Smooth muscle cell (in vitro differentiated cells): Measurements from ENCODE around the gene COPB2. TPM values are rescaled to one million over a fixed set of nuclear protein-coding genes. Genes with fewer than 3 reads are reported as not detected.

Experiments
- DNase-seq: peaks from one replicate; lab custom pipeline; 2025; ENCODE audit not compliant: unreplicated experiment; lab: John Stamatoyannopoulos, UW
- H2AFZ ChIP-seq: fragments of 200-600 bp; sonication (generic); 2 replicates; pipeline ENCODE4 v1.6.0; 2016; ENCODE audit warnings: antibody characterized with exemption, low read depth, mild to moderate bottlenecking
- H3F3A ChIP-seq: fragments of 200-600 bp; sonication (generic); 2 replicates; pipeline ENCODE4 v1.6.0; 2017; ENCODE audit warnings: antibody characterized with exemption, low read depth
- H3K27ac ChIP-seq: fragments of 200-600 bp; sonication (generic); 2 replicates; pipeline ENCODE4 v1.5.1; 2016; ENCODE audit warnings: low read depth, mild to moderate bottlenecking
- H3K27me3 ChIP-seq: fragments of 200-600 bp; sonication (generic); 2 replicates; pipeline ENCODE4 v1.6.1; 2016; ENCODE audit warnings: low read depth, mild to moderate bottlenecking
- H3K36me3 ChIP-seq: fragments of 200-600 bp; sonication (generic); 2 replicates; pipeline ENCODE4 v1.5.1; 2016; ENCODE audit warnings: low read depth
- H3K4me1 ChIP-seq: fragments of 200-600 bp; sonication (generic); 2 replicates; pipeline ENCODE4 v1.5.1; 2016; ENCODE audit warnings: low read depth
- H3K4me2 ChIP-seq: fragments of 200-600 bp; sonication (generic); 2 replicates; pipeline ENCODE4 v1.6.0; 2016; ENCODE audit warnings: mild to moderate bottlenecking
- H3K4me3 ChIP-seq: fragments of 200-600 bp; sonication (generic); 2 replicates; pipeline ENCODE4 v1.5.1; 2016; ENCODE audit warnings: mild to moderate bottlenecking
- H3K79me2 ChIP-seq: fragments of 200-600 bp; sonication (generic); 2 replicates; pipeline ENCODE4 v1.6.0; 2016; ENCODE audit warnings: low read depth, mild to moderate bottlenecking
- H3K9ac ChIP-seq: fragments of 200-600 bp; sonication (generic); 2 replicates; pipeline ENCODE4 v1.6.0; 2016; ENCODE audit warnings: low read depth
- H3K9me3 ChIP-seq: fragments of 200-600 bp; sonication (generic); replicated peaks from 2 replicates; pipeline ENCODE4 v1.5.1; 2016; ENCODE audit warnings: low read depth
- H4K20me1 ChIP-seq: fragments of 200-600 bp; sonication (generic); 2 replicates; pipeline ENCODE4 v1.6.0; 2016; ENCODE audit warnings: low read depth
- CTCF ChIP-seq: fragments of 200-600 bp; sonication (generic); IDR thresholded peaks from 2 replicates; pipeline ENCODE4 v1.5.1; 2017; ENCODE audit warnings: borderline replicate concordance, mild to moderate bottlenecking, antibody characterized with exemption; ENCODE audit not compliant: insufficient read depth, poor library complexity, severe bottlenecking
- WGBS: methylation state at CpG from one replicate; pipeline ENCODE4 v1.1.7; 2016; ENCODE audit warnings: low lambda C conversion rate; 5-methylcytosine and 5-hydroxymethylcytosine counted together
- polyA plus RNA-seq: library from polyadenylated mRNA; unstranded; fragments of >200 nt; fragmentation: Nextera tagmentation; extraction: Ambion mirVana; gene quantifications from 2 replicates; pipeline ENCODE4 v1.2.1, GENCODE V29; 2016
- total RNA-seq: library from RNA; depleted of rRNA; stranded (reverse); fragments of >200 nt; gene quantifications from 2 replicates; pipeline ENCODE4 v1.2.3, GENCODE V29; 2014

Gene COPB2
- total RNA-seq (157 and 259 TPM in 2 replicates), polyA plus RNA-seq (173 and 194 TPM in 2 replicates)

- H3K79me2 ChIP-seq: peaks cover 62% of the 10 kb centered on the region
- WGBS: 1% methylated on average over 52 of the region's 52 CpGs
These were observed at the start of gene COPB2 for GRCh38 chr3:139389552-139390368. Gene COPB2, minus strand, starts transcription at chr3:139389647. Its CDS starts 97 bp downstream, at chr3:139389550.

GRCh38 chr3:139434764-139435307 is 45.4 kb upstream of the COPB2 start:
- H3K9ac ChIP-seq: no peak overlapping the region

More at GRCh38 chr3:139389552-139390368, at the start of gene COPB2:
- no peaks in the 10 kb centered on the region for H3K9me3 ChIP-seq
- H3K9ac ChIP-seq: peak within 1 kb of the TSS; percentile 100
- DNase-seq: peak; percentile 95
- no peak for TF ChIP-seq CTCF
- H3K4me3 ChIP-seq: peak within 1 kb of the TSS; percentile 97
- H3F3A ChIP-seq: no peaks in the 10 kb centered on the region
- H3K36me3 ChIP-seq: no peaks in the 10 kb centered on the region
- peaks cover 19% of the 10 kb centered on the region for H3K4me1 ChIP-seq
- H2AFZ ChIP-seq: peak within 1 kb of the TSS; percentile 73
- peak within 1 kb of the TSS; percentile 100 for H3K27ac ChIP-seq
- H4K20me1 ChIP-seq: peaks cover 35% of the 10 kb centered on the region
- H3K27me3 ChIP-seq: no peaks in the 10 kb centered on the region
- H3K4me2 ChIP-seq: peak within 1 kb of the TSS; percentile 97

GRCh38 chr3:139434228-139434627 is 44.8 kb upstream of the COPB2 start:
- no peak overlapping the region for H3K4me3 ChIP-seq
- H3K9ac ChIP-seq: no peak overlapping the region
- H3F3A ChIP-seq: no peaks in the 10 kb centered on the region
- H3K27me3 ChIP-seq: no peaks in the 10 kb centered on the region
- no peaks in the 10 kb centered on the region for H3K79me2 ChIP-seq
- no peak for DNase-seq
- no peak overlapping the region for H3K27ac ChIP-seq
- no peaks in the 10 kb centered on the region for H3K9me3 ChIP-seq
- no peak for TF ChIP-seq CTCF
- no peaks in the 10 kb centered on the region for H4K20me1 ChIP-seq
- no peak overlapping the region for H2AFZ ChIP-seq
- no peak overlapping the region for H3K4me2 ChIP-seq
- 100% methylated on average over 1 of the region's 1 CpG for WGBS
- H3K4me1 ChIP-seq: no peaks in the 10 kb centered on the region
- H3K36me3 ChIP-seq: no peaks in the 10 kb centered on the region

More at GRCh38 chr3:139434764-139435307, 45.4 kb upstream of the COPB2 start:
- Histone ChIP-seq H4K20me1 (no peaks in the 10 kb centered on the region), H3K4me1 (no peaks in the 10 kb centered on the region), H2AFZ (no peak overlapping the region), H3K79me2 (no peaks in the 10 kb centered on the region), H3K27me3 (no peaks in the 10 kb centered on the region), H3F3A (no peaks in the 10 kb centered on the region), H3K4me2 (no peak overlapping the region), H3K36me3 (no peaks in the 10 kb centered on the region), H3K4me3 (no peak overlapping the region), H3K9me3 (no peaks in the 10 kb centered on the region), H3K27ac (no peak overlapping the region)
- no peak for DNase-seq
- WGBS: 65% methylated on average over 6 of the region's 6 CpGs
- TF ChIP-seq CTCF: no peak
